Right renal cortex interstitium (tissue), 3 donors: ENCODE results near the gene TEP1. TPM values are rescaled to one million over a fixed set of nuclear protein-coding genes. Genes with fewer than 3 reads are reported as not detected.
"Not testable (repeated sequence)": the region's sequence is repeated elsewhere in the genome, so short reads cannot be mapped to it uniquely, and the experiment has no call there.

ENCODE experiments used
- DNase-seq, 3 donors: peaks; one replicate each; pipeline ENCODE4 v3.0.0-alpha.2; 2013; ENCODE audit warnings: low read depth in 3 of 3, low spot score in 2 of 3
- polyA plus RNA-seq, 3 donors: library from polyadenylated mRNA; unstranded; fragments of 120-200 nt; gene quantifications; one replicate each; pipeline ENCODE4 v1.2.1, GENCODE V29; 2013; ENCODE audit not compliant: insufficient read length in 3 of 3

Gene TEP1
- polyA plus RNA-seq, 3 donors: 17.1 to 18.4 (median 18.4) TPM

- DNase-seq: no peak
Measured at GRCh38 chr14:20391505-20391904, 21.8 kb downstream of the TEP1 start.

GRCh38 chr14:20388159-20388558 is 25.1 kb downstream of the TEP1 start:
- DNase-seq: no peak

GRCh38 chr14:20387576-20387975 is 25.7 kb downstream of the TEP1 start:
- no peak for DNase-seq

DNA sequence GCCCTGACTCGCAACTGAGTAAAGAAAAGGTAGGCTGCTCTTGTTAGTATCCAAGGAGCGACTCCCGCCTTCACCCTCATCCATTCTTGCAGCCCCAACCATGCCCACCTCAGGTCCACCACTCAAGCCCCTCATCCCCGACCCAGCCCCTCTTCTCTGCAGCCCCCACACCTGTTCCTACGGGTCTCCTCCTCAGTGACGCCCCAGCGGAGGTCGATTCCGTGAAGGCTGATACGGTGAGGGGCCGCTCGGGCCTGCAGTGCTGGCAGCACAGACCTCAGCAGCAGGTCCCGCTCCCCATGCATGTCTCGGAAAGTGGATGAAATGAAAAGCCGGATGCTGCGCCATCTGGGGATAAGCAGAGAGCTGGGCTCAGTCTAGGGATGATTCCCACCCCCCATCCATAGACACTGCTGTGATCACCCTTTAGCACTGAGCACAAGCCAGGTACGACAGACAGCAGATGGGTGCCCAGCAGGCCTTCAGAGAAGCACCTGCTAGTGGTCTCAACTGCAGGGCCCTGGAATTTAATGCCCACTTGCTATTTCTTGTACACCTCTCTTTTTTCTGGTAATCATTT is 26.9 kb downstream of the TEP1 start:
- no peak for DNase-seq

DNA sequence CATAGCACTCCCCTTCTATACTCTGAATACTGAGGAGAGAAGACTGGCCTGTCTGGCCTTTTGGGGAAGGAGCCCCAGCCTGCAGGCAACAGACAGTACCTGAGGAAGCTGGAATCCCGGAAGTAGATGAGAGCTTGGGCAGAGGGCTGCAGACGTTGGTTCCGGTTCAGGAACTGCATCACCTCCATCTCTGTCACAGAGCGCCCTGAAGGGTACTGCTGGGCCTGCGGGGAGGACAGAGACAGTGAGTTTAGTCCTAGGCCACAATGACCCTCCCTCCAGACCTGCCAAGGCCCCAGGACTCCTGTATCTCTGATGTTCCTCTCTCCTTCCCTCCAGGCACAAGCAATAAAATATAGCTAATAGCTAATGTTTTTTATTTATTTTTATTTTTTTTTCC is 28.4 kb downstream of the TEP1 start:
- no peak for DNase-seq

GRCh38 chr14:20384321-20384720 is 29.0 kb downstream of the TEP1 start:
- no peak for DNase-seq

DNA sequence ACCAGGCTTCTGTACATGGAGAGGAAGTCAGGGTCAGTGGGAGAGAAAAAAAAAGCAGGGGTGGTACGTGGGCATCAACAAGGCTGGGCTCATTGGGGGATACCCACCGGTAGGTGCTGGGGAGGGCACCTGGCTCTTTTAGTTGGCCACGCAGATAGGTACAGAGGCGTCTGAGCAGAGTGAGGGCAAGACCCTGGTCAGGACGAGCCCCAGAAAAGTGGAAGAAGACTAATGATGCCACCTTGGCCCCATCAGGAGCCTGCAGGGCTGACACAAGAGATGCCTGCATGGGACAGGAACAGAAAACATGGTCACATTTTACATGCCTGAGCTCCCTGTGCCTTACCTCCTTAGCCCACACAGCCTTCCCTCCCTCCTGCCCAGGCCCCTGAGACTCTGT is 29.7 kb downstream of the TEP1 start:
- no peak for DNase-seq

GRCh38 chr14:20383032-20383431 is 30.3 kb downstream of the TEP1 start:
- DNase-seq: no peak

- DNase-seq: no peak
Measured at GRCh38 chr14:20382526-20382925, 30.8 kb downstream of the TEP1 start.

DNA sequence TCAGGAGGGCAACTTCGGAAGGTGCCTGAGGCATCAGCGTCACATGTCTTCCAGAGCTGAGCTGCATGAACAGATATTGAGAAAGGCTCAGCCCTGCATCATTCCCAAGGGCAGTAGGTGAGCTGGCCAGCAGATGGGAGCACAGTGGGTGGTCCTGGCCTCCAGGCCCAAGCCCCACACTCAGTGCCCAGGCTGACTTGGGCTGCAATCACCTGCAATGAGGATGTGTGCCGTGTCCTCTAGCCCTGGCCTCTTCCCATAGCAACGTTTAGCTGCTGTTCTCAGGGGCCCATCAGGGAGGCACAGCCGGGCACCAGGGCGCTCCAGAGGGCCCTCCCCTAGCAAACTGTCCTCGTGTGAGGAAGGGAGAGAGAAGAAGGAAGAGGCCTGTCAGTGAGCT is 32.0 kb downstream of the TEP1 start:
- DNase-seq: no peak

DNA sequence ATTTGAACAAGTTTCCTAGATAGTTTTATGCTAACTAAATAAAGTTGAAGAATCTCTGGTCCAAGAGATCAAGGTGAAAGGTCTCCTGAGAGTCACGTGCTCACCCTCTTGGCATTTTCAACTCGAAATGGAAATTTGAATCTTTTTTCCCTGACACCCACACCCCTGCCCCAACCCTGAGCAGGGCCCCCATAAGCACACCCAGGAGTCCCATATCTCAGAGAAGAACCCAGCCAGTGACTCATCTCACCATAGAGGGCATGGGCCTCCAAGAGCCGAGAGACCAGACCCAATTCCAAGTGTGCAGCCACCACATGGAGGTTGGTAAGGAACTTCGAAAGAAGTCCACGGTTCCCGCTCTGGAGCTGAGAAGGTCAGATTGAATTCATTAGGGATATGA is 32.6 kb downstream of the TEP1 start:
- DNase-seq: no peak

DNA sequence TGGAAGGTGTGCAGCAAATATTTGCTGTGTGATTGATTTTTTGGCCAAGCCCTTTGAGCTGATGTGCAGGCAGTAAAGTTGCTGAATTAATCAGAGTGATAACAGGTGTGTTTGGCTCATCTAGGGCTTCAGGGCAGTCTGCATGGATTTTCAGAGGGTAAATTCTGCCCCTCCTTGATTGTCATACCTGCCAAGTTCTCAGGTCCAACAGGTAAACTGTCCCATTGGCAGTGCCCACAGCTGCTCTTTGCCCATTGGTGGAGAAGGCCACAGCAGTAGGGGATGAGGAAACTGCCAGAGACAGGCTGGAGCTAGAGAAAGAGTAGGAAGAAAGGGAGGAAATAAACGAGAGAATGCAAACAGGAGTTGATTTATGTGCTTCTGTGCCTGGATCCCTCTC is 33.6 kb downstream of the TEP1 start:
- no peak for DNase-seq

DNA sequence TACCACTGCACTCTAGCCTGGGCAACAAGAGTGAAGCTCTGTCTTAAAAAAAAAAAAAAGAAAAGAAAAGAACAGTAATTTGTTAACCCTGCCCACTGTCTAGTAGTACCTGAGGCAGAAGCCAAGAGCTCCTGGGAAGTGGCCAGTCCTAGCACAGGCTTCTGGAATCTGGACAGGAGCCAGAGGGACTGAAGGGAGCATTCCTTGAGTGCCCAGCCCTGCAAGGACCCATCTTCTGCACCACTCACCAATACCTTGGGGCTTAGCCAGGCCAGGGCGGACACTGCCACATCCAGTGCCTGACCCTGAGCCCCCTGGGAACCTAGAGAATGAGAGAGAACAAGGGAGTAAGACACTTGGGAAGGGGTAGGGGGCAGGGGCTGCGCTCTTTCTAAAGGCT is 36.1 kb downstream of the TEP1 start:
- no peak for DNase-seq

- no peak for DNase-seq
Measured at GRCh38 chr14:20376071-20376588, 37.2 kb downstream of the TEP1 start.

DNA sequence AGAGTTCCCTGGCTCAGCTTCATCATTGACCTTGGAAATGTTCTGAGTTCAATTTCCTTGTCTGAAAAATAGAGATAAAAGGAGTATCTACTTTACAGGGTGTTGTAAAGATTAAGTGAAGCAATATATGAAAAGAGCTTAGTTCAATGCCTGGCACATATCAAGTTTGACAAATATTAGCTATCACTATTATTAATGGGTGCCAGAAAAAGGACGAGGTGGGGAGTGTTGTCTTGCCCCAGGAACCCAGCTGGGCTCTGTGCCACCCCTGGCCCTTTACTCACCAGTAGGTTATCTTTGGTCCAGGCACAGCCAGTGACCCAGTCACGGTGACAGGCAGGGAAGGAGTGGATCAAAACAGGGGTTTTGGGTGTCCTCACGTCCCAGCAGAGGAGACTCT is 37.8 kb downstream of the TEP1 start:
- DNase-seq: no peak

- no peak for DNase-seq
Measured at GRCh38 chr14:20372796-20373195, 40.5 kb downstream of the TEP1 start.

DNA sequence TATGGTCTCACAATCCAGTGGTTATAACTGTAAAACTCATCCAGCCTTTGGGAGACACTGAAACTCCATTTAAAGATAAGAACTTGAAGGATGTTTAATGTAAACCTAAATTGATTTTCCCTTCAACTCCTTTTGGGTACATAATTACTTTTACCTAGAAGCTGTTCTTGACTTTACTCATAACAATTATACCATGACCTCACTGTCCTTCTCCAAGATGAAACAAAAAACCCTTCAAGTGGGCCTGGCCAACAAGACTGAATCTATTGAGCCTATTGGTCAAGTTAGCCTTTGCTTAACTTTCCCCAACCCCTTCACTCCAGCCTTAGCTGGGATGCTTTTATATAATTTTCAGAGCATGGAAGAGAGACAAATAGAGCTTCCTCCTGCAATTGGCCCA is 47.4 kb downstream of the TEP1 start:
- no peak for DNase-seq

DNA sequence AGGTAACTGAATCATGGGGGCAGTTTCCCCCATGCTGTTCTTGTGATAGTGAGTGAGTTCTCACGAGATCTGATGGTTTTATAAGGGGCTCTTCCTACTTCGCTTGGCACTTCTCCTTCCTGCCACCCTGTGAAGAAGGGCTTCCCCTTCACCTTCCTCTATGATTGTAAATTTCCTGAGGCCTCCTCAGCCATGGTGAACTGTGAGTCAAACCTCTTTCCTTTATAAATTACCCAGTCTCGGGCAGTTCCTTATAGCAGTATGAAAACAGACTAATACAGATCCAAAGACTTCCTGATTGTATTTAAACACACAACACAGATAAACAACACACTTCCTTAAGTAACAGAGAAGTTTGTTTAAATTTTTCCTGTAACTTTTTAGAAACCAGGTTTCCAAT is 54.8 kb downstream of the TEP1 start:
- DNase-seq: not testable (repeated sequence)

DNA sequence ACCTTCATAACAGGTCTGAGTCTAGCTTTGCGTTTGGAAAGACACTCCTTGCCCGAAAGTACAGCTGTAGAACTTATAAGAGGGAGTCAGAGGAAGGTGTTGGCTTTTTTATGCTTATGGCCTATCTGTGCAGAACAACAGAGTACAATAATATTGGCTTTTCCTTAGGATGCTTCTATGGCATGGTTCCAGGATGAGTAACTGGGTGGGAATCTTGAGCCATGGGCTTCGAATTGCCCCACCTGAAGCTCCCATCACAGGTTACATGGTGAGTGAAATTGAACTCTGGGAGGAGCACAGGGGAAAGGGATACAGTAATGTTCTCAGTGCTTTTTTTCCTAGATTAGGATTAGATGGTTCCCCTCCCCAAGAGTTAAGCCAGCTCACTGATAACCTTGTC is 56.9 kb downstream of the TEP1 start:
- DNase-seq: no peak

- DNase-seq: no peak
Measured at GRCh38 chr14:20350860-20351259, 62.4 kb downstream of the TEP1 start.

DNA sequence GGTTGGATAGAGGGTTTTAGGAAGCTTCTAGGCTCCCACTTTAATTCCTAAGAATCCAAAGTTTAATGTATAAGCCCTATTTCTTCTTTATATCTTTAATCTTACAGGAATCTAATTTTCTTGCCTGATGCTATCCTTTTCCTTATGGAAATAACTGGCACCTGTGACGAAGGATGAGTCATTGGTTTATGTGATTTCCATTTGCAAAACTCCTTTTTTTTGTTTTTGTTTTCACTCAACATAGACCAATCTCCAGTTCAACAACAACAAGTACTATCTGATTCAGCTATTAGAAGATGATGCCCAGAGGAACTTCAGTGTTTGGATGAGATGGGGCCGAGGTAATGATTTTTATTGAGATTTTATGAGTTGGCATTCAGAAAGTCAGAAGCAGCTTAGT is 63.0 kb downstream of the TEP1 start:
- no peak for DNase-seq

DNA sequence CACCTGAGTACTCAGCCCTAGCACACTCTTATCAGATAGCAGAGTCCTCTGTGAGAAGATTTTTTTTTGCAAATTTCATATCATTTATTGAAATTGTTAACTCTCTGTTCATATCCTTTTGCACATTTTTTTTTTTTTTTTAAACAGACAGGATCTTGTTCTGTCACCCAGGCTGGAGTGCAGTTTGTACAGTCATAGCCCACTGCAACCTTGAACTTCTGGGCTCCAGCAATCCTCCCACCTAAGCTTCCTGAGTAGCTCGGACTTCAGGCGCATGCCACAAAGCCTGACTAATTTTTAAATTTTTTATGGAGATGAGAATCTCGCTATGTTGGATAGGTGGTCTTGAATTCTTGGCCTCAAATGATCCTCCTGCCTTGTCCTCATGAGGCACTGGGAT is 65.6 kb downstream of the TEP1 start:
- DNase-seq: no peak

GRCh38 chr14:20346713-20347112 is 66.6 kb downstream of the TEP1 start:
- no peak for DNase-seq
